ENCODE measurements around the gene COA8. TPM values are rescaled to one million over a fixed set of nuclear protein-coding genes. Genes with fewer than 3 reads are reported as not detected.

Gene COA8
- total and polyA plus RNA-seq, 2 of the 8 experiments (the other 6 are each of a cell fraction or from before 2014, with no cell fraction given) = 7.1 to 35.5 TPM

DNA sequence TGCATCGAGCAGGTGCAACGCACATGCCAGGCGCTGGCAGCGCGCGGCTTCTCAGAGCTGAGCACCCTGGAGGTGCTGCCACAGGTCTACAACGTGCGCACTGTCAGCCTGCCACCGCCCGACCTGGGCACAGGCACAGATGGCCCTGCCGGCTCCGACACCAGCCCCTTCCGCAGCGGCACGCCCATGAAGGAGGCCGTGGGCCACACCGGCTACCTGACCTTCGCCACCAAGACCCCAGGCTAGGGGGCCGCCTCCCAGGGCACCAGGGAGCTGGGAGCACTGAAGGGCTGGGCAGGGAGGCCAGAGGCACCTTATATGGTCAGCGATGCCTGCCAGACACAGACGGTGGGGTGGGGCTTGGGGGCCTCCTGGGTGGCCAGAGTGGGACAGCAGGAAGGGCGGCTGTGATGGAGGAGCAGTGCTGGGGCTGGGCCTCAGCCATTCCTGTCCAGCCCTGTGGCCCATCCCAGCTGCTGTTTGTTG is 28.1 kb upstream of the COA8 start:
- H3K9ac ChIP-seq (replicated peaks in 1 of 4; ENCODE audit: extremely low read depth in 1 of 4, low read depth in 3 of 4, low read length in 3 of 4) = no peak overlapping the region
- no peaks in the 10 kb centered on the region; a peak in 2 of 7 replicates for H3K27me3 ChIP-seq (replicated peaks in 1 of 4; ENCODE audit: control insufficient read depth in 3 of 4, extremely low read depth in 1 of 4, insufficient read depth in 3 of 4, low read length in 3 of 4)
- H3K4ac ChIP-seq (replicated peaks; ENCODE audit: insufficient read length, low read depth, low read length) = no peak overlapping the region
- H4K91ac ChIP-seq (replicated peaks; ENCODE audit: insufficient read length, low read length) = no peak overlapping the region
- ChIA-PET POLR2A (ENCODE audit: partially characterized antibody) (interaction anchor here (1.8 to 29.8 kb wide), 4 partner anchors 6 to 19 kb away, joined by 4 to 844 read pairs (median 74); partner anchors contain the start of gene CKB), CTCF (ENCODE audit: partially characterized antibody) (interaction anchor here (12.5 to 28.8 kb wide), 2 partner anchors 12 to 25 kb away, joined by 230 to 921 read pairs; partner anchors contain the start of gene CKB)
- WGBS, 2 experiments (ENCODE audit: extremely low coverage in 1 of 2, insufficient coverage in 1 of 2, insufficient read length in 1 of 2, insufficient replicate concordance in 2 of 2, low coverage in 1 of 2, low lambda C conversion rate in 2 of 2, missing lambda C conversion rate in 1 of 2) = 94% methylated on average over 22 of the region's 22 CpGs; no CpG with 5 or more reads in 1 of the 2 experiments
- FAIRE-seq (no peak), DNase-seq (ENCODE audit: low read depth in 1 of 2, low spot score in 2 of 2) (no peak)
- H2BK15ac ChIP-seq (ENCODE audit: low read length) = no peak overlapping the region
- H3K56ac ChIP-seq (replicated peaks; ENCODE audit: insufficient read length, low read depth, low read length) = no peak overlapping the region
- H3K4me2 ChIP-seq (ENCODE audit: insufficient read depth in 1 of 2, low read depth in 2 of 2, low read length in 2 of 2) = no peak overlapping the region
- H4K20me1 ChIP-seq (replicated peaks in 1 of 2; ENCODE audit: control insufficient read depth in 1 of 2, insufficient read depth in 2 of 2, low read length in 2 of 2) = peaks cover 13 to 49% of the 10 kb centered on the region in 2 experiments
- no peaks in the 10 kb centered on the region for H3K9me3 ChIP-seq (ENCODE audit: insufficient read depth in 2 of 2, low read depth in 1 of 2, low read length in 1 of 2)
- H3K79me2 ChIP-seq (ENCODE audit: control insufficient read depth in 1 of 2, insufficient read depth in 2 of 2, low read length in 2 of 2) = peaks cover 3 to 15% of the 10 kb centered on the region in 2 experiments; a peak in 3 of 4 replicates
- no peak overlapping the region for H3K18ac ChIP-seq (ENCODE audit: extremely low read depth, low read length)
- no peak overlapping the region for H2BK120ac ChIP-seq (replicated peaks; ENCODE audit: low read depth, low read length)
- H3K4me1 ChIP-seq (replicated peaks in 1 of 4; ENCODE audit: control insufficient read depth in 3 of 4, insufficient read depth in 4 of 4, low read length in 3 of 4) = peaks cover 0 to 6% (median 5%) of the 10 kb centered on the region in 4 experiments; a peak in 6 of 7 replicates
- H2BK20ac ChIP-seq (ENCODE audit: low read length) = no peak overlapping the region
- H4K5ac ChIP-seq (ENCODE audit: insufficient read length, low read depth, low read length) = no peak overlapping the region
- H3K23me2 ChIP-seq (ENCODE audit: low read depth, low read length) = peaks cover 2% of the 10 kb centered on the region; the same call in 1 of the 2 replicates
- H3K14ac ChIP-seq (ENCODE audit: insufficient read length) = no peak overlapping the region
- H2AK5ac ChIP-seq (ENCODE audit: low read depth, low read length) = no peak overlapping the region
- no peak overlapping the region for H2BK5ac ChIP-seq (ENCODE audit: low read depth, low read length)
- no peak overlapping the region for H3K23ac ChIP-seq (ENCODE audit: insufficient read length)
- H2AFZ ChIP-seq (ENCODE audit: low read length) = no peak overlapping the region
- no peak overlapping the region for H2BK12ac ChIP-seq (ENCODE audit: low read depth, low read length)
- H3K4me3 ChIP-seq (ENCODE audit: extremely low read depth in 1 of 4, insufficient read depth in 2 of 4, low read depth in 3 of 4, low read length in 4 of 4) = no peak overlapping the region
- H3K27ac ChIP-seq (ENCODE audit: low read depth, low read length) = no peak overlapping the region
- peaks cover 23% of the 10 kb centered on the region for H3K79me1 ChIP-seq (ENCODE audit: low read depth, low read length)
- H3K36me3 ChIP-seq (ENCODE audit: control insufficient read depth in 2 of 4, insufficient read depth in 4 of 4, low read length in 3 of 4) = peaks cover 0 to 17% (median 1%) of the 10 kb centered on the region in 4 experiments; a peak in 3 of 8 replicates
- H4K8ac ChIP-seq (ENCODE audit: extremely low read depth, insufficient read depth, low read length) = peak overlapping the region; percentile 5; the same call in 1 of the 2 replicates
- TF ChIP-seq TAF7 (optimal IDR thresholded peaks at IDR 0.05; ENCODE audit: borderline replicate concordance, low read depth, low read length) = no peak
- no peak for TF ChIP-seq GTF2F1 (IDR thresholded peaks at IDR 0.05; ENCODE audit: borderline replicate concordance, low read depth, low read length)
- TF ChIP-seq SUZ12 (IDR thresholded peaks at IDR 0.05; ENCODE audit: low read length) = no peak
- no peak for TF ChIP-seq SP1 (IDR thresholded peaks at IDR 0.05; ENCODE audit: low read depth, low read length)
- no peak for TF ChIP-seq RXRA (IDR thresholded peaks at IDR 0.05; ENCODE audit: insufficient read depth, low read depth, low read length)
- no peak for TF ChIP-seq PHF8 (conservative IDR thresholded peaks at IDR 0.05; ENCODE audit: low read depth, low read length)
- TF ChIP-seq BCL11A (IDR thresholded peaks at IDR 0.05; ENCODE audit: low read depth in 2 of 2, low read length in 2 of 2) = no peak
- no peak for TF ChIP-seq CREB1 (IDR thresholded peaks at IDR 0.05)
- no peak for TF ChIP-seq SRF (IDR thresholded peaks at IDR 0.05; ENCODE audit: low read depth, low read length)
- no peak for TF ChIP-seq GABPA (IDR thresholded peaks at IDR 0.05; ENCODE audit: borderline replicate concordance, insufficient read depth, low read length)
- TF ChIP-seq POLR2AphosphoS5 (IDR thresholded peaks at IDR 0.05; ENCODE audit: low read depth, low read length) = no peak
- TF ChIP-seq, protein P1, sequence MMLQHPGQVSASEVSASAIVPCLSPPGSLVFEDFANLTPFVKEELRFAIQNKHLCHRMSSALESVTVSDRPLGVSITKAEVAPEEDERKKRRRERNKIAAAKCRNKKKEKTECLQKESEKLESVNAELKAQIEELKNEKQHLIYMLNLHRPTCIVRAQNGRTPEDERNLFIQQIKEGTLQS (IDR thresholded peaks at IDR 0.05; ENCODE audit: insufficient read depth, low read depth, low read length) = no peak
- TF ChIP-seq BACH1 (IDR thresholded peaks at IDR 0.05; ENCODE audit: low read length) = no peak

Measured in H1 (cell line).